Activated CD4-positive, alpha-beta T cell treated with anti-CD3 and anti-CD28 coated beads, Interleukin-2, amount 10 ng/mL, durations not matched to agents 24 days and 14 days (primary cell): ENCODE measurements around the gene RPP25. TPM values are rescaled to one million over a fixed set of nuclear protein-coding genes. Genes with fewer than 3 reads are reported as not detected.

Experiments used
- DNase-seq: peaks from one replicate; pipeline ENCODE4 v3.0.0; 2022
- H3K27ac Mint-ChIP-seq: one replicate; pipeline ENCODE4 v1.8.0; 2022; ENCODE audit warnings: mild to moderate bottlenecking, mixed read lengths
- H3K27me3 Mint-ChIP-seq: one replicate; pipeline ENCODE4 v1.8.0; 2022; ENCODE audit warnings: mixed read lengths
- H3K36me3 Mint-ChIP-seq: one replicate; pipeline ENCODE4 v1.8.0; 2022; ENCODE audit warnings: low read depth, mild to moderate bottlenecking, mixed read lengths
- H3K4me1 Mint-ChIP-seq: one replicate; pipeline ENCODE4 v1.8.0; 2021; ENCODE audit warnings: mixed read lengths
- H3K4me3 Mint-ChIP-seq: one replicate; pipeline ENCODE4 v1.8.0; 2022; ENCODE audit warnings: mild to moderate bottlenecking, moderate library complexity, mixed read lengths
- H3K9me3 Mint-ChIP-seq: one replicate; pipeline ENCODE4 v1.8.0; 2021; ENCODE audit warnings: mixed read lengths
- intact Hi-C: fragments of 100-400 bp; cut with micrococcal nuclease; formaldehyde crosslinking; loops from one replicate; pipeline ENCODE4 v1.15.1; 2023
- total RNA-seq: library from RNA; stranded (reverse); gene quantifications from 2 replicates; pipeline ENCODE4 v1.2.3, GENCODE V29; 2022

RPP25 gene
- total RNA-seq, 1 donor from 2014 or later = 13.9 TPM

DNA sequence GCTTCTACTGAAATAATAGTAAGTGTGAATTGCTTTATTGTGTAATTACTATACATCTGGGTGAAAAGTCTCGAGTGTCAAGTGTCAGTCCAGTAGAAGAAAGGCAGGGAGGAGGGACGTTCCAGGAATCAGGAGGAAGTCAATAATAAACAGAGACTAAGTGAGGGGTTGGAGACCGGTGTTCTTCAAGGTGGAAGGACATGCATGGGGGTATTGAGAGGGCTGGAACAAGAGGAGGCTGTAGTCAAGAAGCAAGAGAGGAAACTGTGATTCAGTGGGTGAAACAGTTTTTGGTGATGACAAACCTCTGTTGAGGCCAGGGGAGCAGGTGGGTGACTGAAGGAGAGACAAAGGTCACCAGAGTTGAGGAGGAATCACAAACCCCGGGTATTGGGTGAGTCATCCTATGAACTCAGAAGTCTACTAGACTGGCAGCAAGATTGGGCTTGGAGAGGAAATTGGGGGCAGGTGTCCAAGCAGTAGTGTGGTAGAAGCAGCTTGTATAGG lies 27.2 kb upstream of the RPP25 start:
- Mint-ChIP-seq H3K4me3 (peak overlapping the region; percentile 5), H3K27ac (peak overlapping the region; percentile 67), H3K36me3 (no peaks in the 10 kb centered on the region), H3K4me1 (peaks cover 7% of the 10 kb centered on the region), H3K9me3 (no peaks in the 10 kb centered on the region), H3K27me3 (peaks cover 10% of the 10 kb centered on the region)
- intact Hi-C loops = loop anchor here (1.0 kb wide), 2 partner anchors 12 to 22 kb away; partner anchors contain the start of gene SCAMP5
- DNase-seq = peak; percentile 67

DNA sequence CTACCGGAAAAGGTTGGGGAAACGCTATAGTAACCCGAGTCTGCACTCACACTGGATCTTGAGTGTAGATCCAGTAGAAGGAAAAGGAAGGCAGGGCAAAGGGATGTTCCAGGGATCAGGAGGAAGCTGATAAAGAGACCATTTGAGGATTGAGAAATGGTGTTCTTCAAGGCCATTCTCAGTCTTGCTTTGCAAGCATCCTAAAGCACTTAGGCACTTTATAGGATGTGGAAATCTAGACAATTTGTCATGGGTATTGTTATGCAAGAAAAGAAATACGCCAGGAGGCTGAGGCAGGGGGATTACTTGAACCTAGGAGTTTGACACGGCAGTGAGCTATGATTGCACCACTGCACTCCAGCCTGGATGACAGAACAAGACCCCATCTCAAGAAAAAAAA lies 25.6 kb upstream of the RPP25 start:
- H3K4me1 Mint-ChIP-seq = peaks cover 20% of the 10 kb centered on the region
- H3K9me3 Mint-ChIP-seq = no peaks in the 10 kb centered on the region
- H3K4me3 Mint-ChIP-seq = no peak overlapping the region
- intact Hi-C loops = no loop called here
- H3K27ac Mint-ChIP-seq = no peak overlapping the region
- no peaks in the 10 kb centered on the region for H3K36me3 Mint-ChIP-seq
- peaks cover 10% of the 10 kb centered on the region for H3K27me3 Mint-ChIP-seq
- DNase-seq = no peak

DNA sequence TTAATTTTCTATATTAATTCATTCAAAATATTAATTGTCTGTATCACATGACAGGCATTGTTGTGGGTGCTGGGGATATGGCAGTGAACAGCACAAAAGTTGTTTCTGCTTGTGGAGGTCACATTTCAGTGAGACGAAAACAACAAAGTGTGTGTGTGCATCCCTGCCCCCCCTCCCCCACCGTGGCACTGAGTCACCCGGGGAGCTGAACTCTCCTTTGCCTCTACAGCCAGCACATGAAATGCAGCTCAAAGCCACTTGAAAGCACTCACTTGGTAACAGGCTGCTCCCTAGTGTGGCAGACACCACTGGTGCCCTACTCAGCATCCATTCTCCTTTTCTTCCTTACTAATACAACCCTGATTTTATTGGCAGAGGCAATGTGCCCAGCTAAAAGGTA lies 21.9 kb upstream of the RPP25 start:
- peaks cover 13% of the 10 kb centered on the region for H3K4me1 Mint-ChIP-seq
- H3K36me3 Mint-ChIP-seq = no peaks in the 10 kb centered on the region
- DNase-seq = no peak
- H3K9me3 Mint-ChIP-seq = no peaks in the 10 kb centered on the region
- H3K4me3 Mint-ChIP-seq = no peak overlapping the region
- intact Hi-C loops = loop anchor here (1.0 kb wide), 1 partner anchor 19 kb away; no protein-coding TSS in a partner anchor
- H3K27ac Mint-ChIP-seq = no peak overlapping the region
- peaks cover 8% of the 10 kb centered on the region for H3K27me3 Mint-ChIP-seq

DNA sequence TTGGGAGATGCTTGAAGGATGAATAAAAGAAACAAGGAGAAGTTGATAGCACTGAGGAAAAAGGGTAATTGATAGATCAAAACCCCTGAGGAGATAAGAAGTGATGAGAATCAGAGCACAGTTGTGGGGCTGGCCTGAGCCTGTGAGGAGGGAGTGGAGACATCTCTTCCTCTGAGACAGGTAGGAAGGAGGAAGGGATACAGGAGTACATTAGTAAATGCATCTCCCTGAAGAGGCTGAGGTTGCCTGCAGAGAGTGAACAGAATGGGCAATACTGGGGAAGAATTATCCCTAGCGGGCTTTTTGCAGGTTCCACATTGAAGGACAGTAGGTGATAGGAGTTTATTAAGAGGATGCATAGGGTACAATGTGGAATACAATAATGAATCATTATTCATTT lies 21.5 kb upstream of the RPP25 start:
- peaks cover 8% of the 10 kb centered on the region for H3K27me3 Mint-ChIP-seq
- no peaks in the 10 kb centered on the region for H3K9me3 Mint-ChIP-seq
- H3K4me1 Mint-ChIP-seq = peaks cover 13% of the 10 kb centered on the region
- H3K36me3 Mint-ChIP-seq = no peaks in the 10 kb centered on the region
- no peak overlapping the region for H3K4me3 Mint-ChIP-seq
- DNase-seq = no peak
- intact Hi-C loops = loop anchor here (1.0 kb wide), 1 partner anchor 19 kb away; no protein-coding TSS in a partner anchor
- peak overlapping the region; percentile 67 for H3K27ac Mint-ChIP-seq

DNA sequence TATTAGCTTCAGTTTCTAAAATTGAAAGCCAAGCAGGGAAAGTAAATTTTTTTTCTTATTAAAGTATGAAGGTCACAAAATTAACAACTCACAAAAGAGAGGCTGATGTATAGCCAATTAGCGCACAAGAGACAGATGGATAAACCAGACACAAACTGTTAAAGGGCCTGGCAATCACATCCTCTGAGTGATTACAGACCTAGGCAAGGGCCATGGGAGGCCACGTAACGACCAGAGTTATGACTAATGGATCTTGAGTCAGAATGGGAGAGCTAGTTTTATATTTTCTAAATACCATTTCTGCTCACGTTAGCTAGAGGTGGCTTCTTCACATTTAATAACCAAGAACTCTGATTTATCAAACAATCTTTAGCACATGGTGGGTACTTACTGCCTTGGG lies 21.0 kb upstream of the RPP25 start:
- no peak for DNase-seq
- Mint-ChIP-seq H3K9me3 (no peaks in the 10 kb centered on the region), H3K27me3 (peaks cover 13% of the 10 kb centered on the region), H3K27ac (peak overlapping the region; percentile 67), H3K4me3 (no peak overlapping the region), H3K4me1 (peaks cover 13% of the 10 kb centered on the region), H3K36me3 (no peaks in the 10 kb centered on the region)
- intact Hi-C loops = no loop called here

DNA sequence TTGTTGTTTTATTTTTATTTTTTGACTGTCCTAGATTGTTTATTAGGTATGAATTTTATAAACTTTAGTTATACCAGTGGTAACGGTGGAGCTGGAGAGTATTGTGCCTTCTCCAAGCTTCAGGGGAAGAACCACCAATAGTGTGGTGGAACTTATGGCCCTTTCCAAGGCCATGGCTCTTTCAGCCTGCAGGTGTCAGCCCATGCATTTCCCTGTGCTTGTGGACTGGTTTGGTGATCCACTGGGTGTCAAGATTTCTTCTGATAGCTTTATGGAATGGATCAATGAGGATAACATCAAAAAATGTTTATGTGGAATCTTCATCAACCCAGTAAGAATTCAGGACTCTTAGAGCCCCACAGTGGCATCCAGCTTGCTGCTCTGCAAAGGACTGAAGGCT lies 19.6 kb upstream of the RPP25 start:
- H3K36me3 Mint-ChIP-seq = no peaks in the 10 kb centered on the region

DNA sequence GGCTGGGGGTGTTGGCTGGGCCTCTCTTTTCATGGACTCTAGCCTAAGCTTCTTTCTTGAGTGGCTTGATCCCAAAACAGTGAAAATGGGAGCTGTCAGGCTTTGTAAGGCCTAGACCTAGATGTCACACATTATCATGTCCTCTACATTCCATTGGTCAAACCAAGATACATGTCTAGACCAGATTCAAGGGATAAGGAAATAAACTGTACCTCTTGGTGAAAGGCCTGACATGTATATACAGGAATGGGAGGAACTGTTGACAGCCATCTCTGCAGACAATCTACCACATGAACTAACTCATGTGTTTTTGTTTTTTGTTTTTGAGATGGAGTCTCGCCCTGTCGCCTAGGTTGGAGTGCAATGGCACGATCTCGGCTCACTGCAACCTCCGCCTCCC lies 11.1 kb upstream of the RPP25 start:
- Mint-ChIP-seq H3K27me3 (peaks cover 6% of the 10 kb centered on the region), H3K9me3 (no peaks in the 10 kb centered on the region), H3K4me3 (no peak overlapping the region), H3K27ac (no peak overlapping the region), H3K4me1 (no peaks in the 10 kb centered on the region), H3K36me3 (no peaks in the 10 kb centered on the region)
- no peak for DNase-seq
- intact Hi-C loops = no loop called here

More for the DNA sequence above, 19.6 kb upstream of the RPP25 start:
- no peak overlapping the region for H3K4me3 Mint-ChIP-seq
- no peaks in the 10 kb centered on the region for H3K9me3 Mint-ChIP-seq
- no peak for DNase-seq
- intact Hi-C loops = no loop called here
- H3K27me3 Mint-ChIP-seq = peaks cover 13% of the 10 kb centered on the region
- no peak overlapping the region for H3K27ac Mint-ChIP-seq
- peaks cover 13% of the 10 kb centered on the region for H3K4me1 Mint-ChIP-seq

DNA sequence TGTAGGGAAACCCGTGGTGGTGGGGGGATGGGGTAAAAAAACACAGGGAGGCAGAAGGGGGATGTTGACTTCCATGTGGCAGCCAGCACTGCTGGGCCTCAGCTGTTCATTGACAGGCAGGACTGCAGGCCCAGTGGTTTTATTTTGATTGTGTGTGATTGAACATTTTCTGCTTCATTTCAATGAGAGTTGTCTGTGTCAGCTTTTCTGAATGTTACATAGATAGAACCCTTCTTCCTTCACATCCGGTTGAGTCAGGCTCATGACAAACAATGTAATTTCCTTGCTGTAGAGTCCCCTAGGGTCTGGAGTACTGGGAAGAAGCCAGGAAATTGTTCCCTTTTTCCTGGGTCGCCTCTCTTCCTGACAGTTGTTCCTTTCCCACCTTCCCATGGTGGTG lies 8.2 kb upstream of the RPP25 start:
- Mint-ChIP-seq H3K36me3 (no peaks in the 10 kb centered on the region), H3K27me3 (peaks cover 19% of the 10 kb centered on the region), H3K4me3 (no peak overlapping the region), H3K27ac (no peak overlapping the region), H3K4me1 (peaks cover 10% of the 10 kb centered on the region), H3K9me3 (no peaks in the 10 kb centered on the region)
- intact Hi-C loops = no loop called here
- DNase-seq = no peak

DNA sequence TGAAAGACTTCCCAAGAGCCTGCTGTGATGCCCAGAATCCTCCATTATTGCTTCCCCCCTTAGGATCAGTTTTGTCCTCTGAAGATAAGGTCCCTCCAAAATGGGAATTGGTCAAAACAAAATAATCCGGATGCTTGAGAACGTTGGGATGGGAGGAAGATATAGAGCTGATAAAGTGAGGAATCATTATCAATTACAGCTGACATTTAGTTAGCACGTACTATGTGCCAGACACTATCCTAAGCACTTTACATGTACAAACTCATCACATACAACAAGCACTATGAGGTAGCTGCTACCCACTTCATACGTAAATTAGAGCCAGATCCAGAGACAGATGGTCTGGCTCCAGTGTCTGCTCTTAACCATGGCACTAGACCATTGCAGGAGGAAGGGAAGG lies 6.6 kb upstream of the RPP25 start:
- H3K4me1 Mint-ChIP-seq = peaks cover 20% of the 10 kb centered on the region
- intact Hi-C loops = no loop called here
- no peak overlapping the region for H3K4me3 Mint-ChIP-seq
- H3K27me3 Mint-ChIP-seq = peaks cover 34% of the 10 kb centered on the region
- H3K9me3 Mint-ChIP-seq = no peaks in the 10 kb centered on the region
- no peak for DNase-seq
- no peak overlapping the region for H3K27ac Mint-ChIP-seq
- H3K36me3 Mint-ChIP-seq = no peaks in the 10 kb centered on the region

DNA sequence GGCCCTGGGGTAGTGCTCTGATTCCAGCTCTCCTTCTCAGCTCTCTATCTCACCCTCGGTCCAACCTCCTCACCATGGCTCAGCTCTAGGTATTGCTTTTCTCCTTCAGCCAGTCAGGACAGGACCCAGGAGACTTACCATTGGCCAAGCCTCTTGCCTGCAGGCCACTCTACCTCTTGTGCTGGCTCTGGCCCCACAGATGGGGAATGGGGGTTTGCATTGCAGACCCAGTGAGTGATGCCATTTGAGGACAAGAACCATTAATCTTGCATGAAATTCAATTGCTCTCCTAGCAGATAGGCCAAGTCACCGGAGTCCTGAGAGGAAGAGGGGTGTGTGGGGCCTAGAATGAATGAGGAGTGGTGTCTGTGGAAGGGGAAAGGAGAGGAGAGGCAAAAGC lies 6.1 kb upstream of the RPP25 start:
- no peak for DNase-seq
- Mint-ChIP-seq H3K36me3 (no peaks in the 10 kb centered on the region), H3K27ac (no peak overlapping the region), H3K9me3 (no peaks in the 10 kb centered on the region), H3K27me3 (peaks cover 39% of the 10 kb centered on the region), H3K4me1 (peaks cover 24% of the 10 kb centered on the region), H3K4me3 (no peak overlapping the region)
- intact Hi-C loops = no loop called here

DNA sequence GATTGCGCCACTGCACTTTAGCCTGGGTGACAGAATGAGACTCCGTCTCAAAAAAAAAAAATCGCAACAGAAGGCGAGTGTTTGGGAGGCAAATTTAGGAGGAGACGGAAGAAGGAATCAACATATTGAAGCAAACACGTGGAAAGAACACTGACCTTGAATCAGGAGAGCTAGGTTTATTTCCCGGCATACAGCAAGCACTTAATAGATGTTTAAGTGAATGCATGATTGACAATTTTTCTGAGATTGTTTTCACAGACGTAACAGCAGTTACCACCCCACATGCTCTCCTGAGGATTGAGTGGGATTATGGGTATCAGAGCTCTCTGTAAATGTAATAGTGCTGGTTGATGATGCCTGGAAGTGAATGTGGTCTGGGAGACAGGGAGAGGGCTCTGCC lies 5.6 kb upstream of the RPP25 start:
- intact Hi-C loops = no loop called here
- Mint-ChIP-seq H3K4me3 (no peak overlapping the region), H3K27me3 (peaks cover 43% of the 10 kb centered on the region), H3K4me1 (peaks cover 24% of the 10 kb centered on the region), H3K9me3 (no peaks in the 10 kb centered on the region), H3K27ac (no peak overlapping the region), H3K36me3 (no peaks in the 10 kb centered on the region)
- no peak for DNase-seq

DNA sequence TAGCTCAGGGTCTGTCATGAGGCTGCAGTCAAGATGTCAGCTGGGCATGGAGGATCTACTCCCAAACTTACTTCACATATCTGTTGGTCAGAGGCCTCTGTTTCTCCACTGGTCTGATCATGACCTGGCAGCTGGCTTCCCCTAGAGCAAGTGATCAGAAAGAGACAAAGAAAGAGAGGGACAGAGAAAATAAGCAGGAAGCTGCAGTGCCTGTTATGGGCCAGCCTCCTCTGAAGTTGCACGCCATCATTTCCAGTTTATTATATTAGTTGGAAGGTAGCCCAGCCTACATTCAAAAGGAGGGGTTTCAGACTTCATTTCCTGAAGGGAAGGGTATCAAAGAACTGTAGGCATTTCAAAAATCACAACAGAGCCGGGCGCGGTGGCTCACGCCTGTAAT lies 5.0 kb upstream of the RPP25 start:
- peak overlapping the region; percentile 82 for H3K27ac Mint-ChIP-seq
- H3K4me3 Mint-ChIP-seq = no peak overlapping the region
- H3K9me3 Mint-ChIP-seq = no peaks in the 10 kb centered on the region
- H3K36me3 Mint-ChIP-seq = no peaks in the 10 kb centered on the region
- H3K4me1 Mint-ChIP-seq = peaks cover 24% of the 10 kb centered on the region
- intact Hi-C loops = loop anchor here (1.0 to 2.0 kb wide), 2 partner anchors 23 to 33 kb away; partner anchors contain the start of gene SCAMP5
- DNase-seq = no peak
- H3K27me3 Mint-ChIP-seq = peaks cover 43% of the 10 kb centered on the region

DNA sequence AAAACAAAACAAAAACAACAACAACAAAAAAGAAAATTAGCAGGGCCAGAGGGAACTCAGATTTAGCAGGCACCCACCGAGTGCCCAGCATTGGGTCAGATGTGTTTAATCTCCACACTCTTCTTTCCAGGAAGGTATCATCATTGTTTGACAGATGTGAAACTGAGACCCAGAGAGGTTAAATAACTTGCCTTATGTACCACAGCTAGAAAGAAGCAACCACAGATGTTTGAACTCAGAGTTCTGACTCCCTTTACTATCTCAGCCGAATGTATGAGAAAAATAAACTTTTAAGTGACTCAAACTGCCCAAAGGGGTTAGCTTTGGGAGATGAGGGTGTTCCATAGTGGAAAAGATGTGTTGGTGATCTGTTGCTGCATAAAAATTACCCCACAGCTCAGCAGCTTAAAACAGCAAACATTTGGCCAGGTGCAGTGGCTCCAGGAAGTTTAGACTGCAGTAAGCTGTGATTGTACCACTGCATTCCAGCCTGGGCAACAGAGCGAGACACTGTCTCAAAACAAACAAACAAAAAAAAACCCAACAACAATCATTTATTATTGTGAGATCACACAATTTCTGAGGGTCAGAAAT lies 4.5 kb upstream of the RPP25 start:
- Mint-ChIP-seq H3K9me3 (no peaks in the 10 kb centered on the region), H3K4me3 (peak overlapping the region; percentile 16), H3K36me3 (no peaks in the 10 kb centered on the region), H3K4me1 (peaks cover 24% of the 10 kb centered on the region), H3K27me3 (peaks cover 43% of the 10 kb centered on the region), H3K27ac (peak overlapping the region; percentile 82)
- no peak for DNase-seq
- intact Hi-C loops = loop anchor here (1.0 to 2.0 kb wide), 2 partner anchors 23 to 34 kb away; partner anchors contain the start of gene SCAMP5

DNA sequence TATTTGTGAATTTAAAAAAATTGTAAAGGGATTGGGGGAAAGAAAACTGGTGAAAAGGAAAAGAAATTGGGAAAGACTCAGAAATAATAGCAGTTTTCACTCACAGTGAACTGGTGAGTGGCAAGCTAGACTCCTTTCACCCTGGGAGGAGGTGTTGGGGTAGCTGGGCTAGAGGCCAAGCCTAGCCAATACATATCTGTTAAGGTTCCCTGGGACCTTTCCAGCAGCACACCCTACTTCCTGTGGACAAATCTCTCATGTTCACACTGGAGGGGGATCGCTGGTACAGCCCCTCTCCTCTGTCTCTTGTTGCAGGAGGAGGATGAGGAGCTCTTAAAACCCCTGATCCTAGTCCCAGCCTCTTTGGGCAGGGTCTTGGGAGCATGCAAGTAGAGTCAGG lies 3.7 kb upstream of the RPP25 start:
- Mint-ChIP-seq H3K4me3 (no peak overlapping the region), H3K27me3 (peaks cover 41% of the 10 kb centered on the region), H3K36me3 (peaks cover 2% of the 10 kb centered on the region), H3K4me1 (peaks cover 26% of the 10 kb centered on the region), H3K27ac (no peak overlapping the region), H3K9me3 (no peaks in the 10 kb centered on the region)
- intact Hi-C loops = loop anchor here (2.0 kb wide), 1 partner anchor 35 kb away; the partner anchor contains the start of gene SCAMP5
- no peak for DNase-seq

DNA sequence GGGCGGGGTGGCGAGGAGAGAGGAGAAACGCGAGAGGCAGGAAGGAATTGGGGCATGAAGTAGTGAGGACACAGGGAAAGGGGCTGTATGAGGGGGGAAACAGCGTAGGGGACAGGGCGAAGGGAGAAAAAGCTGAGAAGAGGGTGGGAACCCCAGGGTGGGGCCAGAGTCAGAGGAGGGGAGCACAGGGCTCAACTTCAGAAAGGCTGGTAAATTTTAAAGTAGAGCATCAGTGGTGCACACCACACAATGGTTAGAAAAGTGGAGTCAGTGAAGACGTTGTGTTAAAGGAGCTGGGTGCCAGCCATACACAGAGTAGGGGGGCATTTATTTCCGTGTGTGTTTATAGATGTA lies 3.0 kb upstream of the RPP25 start:
- Mint-ChIP-seq H3K4me1 (peaks cover 30% of the 10 kb centered on the region), H3K9me3 (no peaks in the 10 kb centered on the region), H3K27me3 (peaks cover 41% of the 10 kb centered on the region), H3K4me3 (no peak overlapping the region), H3K27ac (peak overlapping the region; percentile 10), H3K36me3 (peaks cover 3% of the 10 kb centered on the region)
- intact Hi-C loops = loop anchor here (1.0 to 5.0 kb wide), 5 partner anchors 19 to 582 kb away; partner anchors contain the start of genes C15orf39 and FAM219B
- no peak for DNase-seq
